ENCODE measurements around the gene PCNP.

GRCh38 chr3:101615525-101615924 is 41.5 kb downstream of the PCNP start:
- TF ChIP-seq CTCF (IDR thresholded peaks at IDR 0.05 in 4 of 5, conservative IDR thresholded peaks at IDR 0.05 in 1 of 5) (no peak), POLR2A (IDR thresholded peaks at IDR 0.05) (no peak)
